GM12878 (cell line): ENCODE data around the gene GLRA1. TPM values are rescaled to one million over a fixed set of nuclear protein-coding genes. Genes with fewer than 3 reads are reported as not detected.

Source experiments
- ATAC-seq: fragments of 200-7000 bp; cut with Tn5 transposase; 3 replicates; pipeline ENCODE4 v1.9.1; 2020; ENCODE audit warnings: mild to moderate bottlenecking, moderate library complexity
- BruUV-seq: library from RNA; stranded (reverse); fragments of 400-500 nt; replicated peaks from 2 replicates; lab custom pipeline; 2021; lab: Mats Ljungman, UMichigan
- CTCF ChIA-PET: fragments of 300-600 bp; sonication (Branson Sonifier 250); formaldehyde crosslinking; extraction: SDS; loops from one replicate; lab custom pipeline; 2021; ENCODE audit warnings: inconsistent platforms; lab: Yijun Ruan, JAX
- POLR2A ChIA-PET: fragments of 350-600 bp; formaldehyde crosslinking; extraction: SDS; loops from one replicate; lab custom pipeline; 2021; ENCODE audit warnings: inconsistent platforms; lab: Charles Lee
- RAD21 ChIA-PET: fragments of 300-600 bp; sonication (Branson Sonifier 250); formaldehyde crosslinking; loops from one replicate; lab custom pipeline; 2023; ENCODE audit warnings: antibody characterized with exemption; ENCODE audit not compliant: unreplicated experiment; lab: Charles Lee
- SMC1A ChIA-PET: fragments of 300-600 bp; sonication (Branson Sonifier 250); formaldehyde crosslinking; loops from one replicate; lab custom pipeline; 2023; ENCODE audit not compliant: unreplicated experiment, uncharacterized antibody; lab: Charles Lee
- DNase-seq: peaks from one replicate; pipeline ENCODE4 v3.0.0-alpha.2; 2011; ENCODE audit warnings: low read depth, low spot score
- FAIRE-seq: peaks from 3 replicates; lab custom pipeline; 2011; peaks lifted over from hg19 to GRCh38; lab: Jason Lieb, UNC
- H2AFZ ChIP-seq: 2 replicates; pipeline ENCODE4 v1.6.0; 2011; ENCODE audit warnings: low read depth, low read length, control low read depth; ENCODE audit not compliant: control insufficient read depth
- H3K27ac ChIP-seq: 2 replicates; pipeline ENCODE4 v1.5.1; 2011; ENCODE audit warnings: control low read depth; ENCODE audit not compliant: control insufficient read depth, insufficient read depth
- H3K27me3 ChIP-seq, 2 experiments: replicated peaks in 1 of 2; 2 replicates each; pipeline versions ENCODE4 v1.6.0 to v1.6.1; 2011; ENCODE audit warnings: low read length in 1 of 2; ENCODE audit not compliant: control insufficient read depth in 2 of 2, insufficient read depth in 2 of 2
- H3K36me3 ChIP-seq, 2 experiments: 2 replicates each; pipeline ENCODE4 v1.5.1; 2011; ENCODE audit warnings: low read length in 1 of 2; ENCODE audit not compliant: control insufficient read depth in 2 of 2, insufficient read depth in 2 of 2
- H3K4me1 ChIP-seq: 2 replicates; pipeline ENCODE4 v1.6.1; 2011; ENCODE audit warnings: mild to moderate bottlenecking, low read length, moderate library complexity, mixed read lengths; ENCODE audit not compliant: control insufficient read depth, insufficient read depth
- H3K4me2 ChIP-seq: 2 replicates; pipeline ENCODE4 v1.6.0; 2011; ENCODE audit warnings: control low read depth; ENCODE audit not compliant: control insufficient read depth, insufficient read depth
- H3K4me3 ChIP-seq: fragments of 200-600 bp; sonication (generic); 2 replicates; pipeline ENCODE4 v1.5.1; 2016
- H3K79me2 ChIP-seq: 2 replicates; pipeline ENCODE4 v1.6.0; 2011; ENCODE audit warnings: low read length; ENCODE audit not compliant: control insufficient read depth, insufficient read depth
- H3K9ac ChIP-seq: 2 replicates; pipeline ENCODE4 v1.8.0; 2011; ENCODE audit warnings: low read length, control low read depth, mixed read lengths; ENCODE audit not compliant: control insufficient read depth, insufficient read depth
- H3K9me3 ChIP-seq: replicated peaks from 3 replicates; pipeline ENCODE4 v1.5.1; 2011; ENCODE audit warnings: mild to moderate bottlenecking, low read length; ENCODE audit not compliant: control insufficient read depth, insufficient read depth
- H4K20me1 ChIP-seq: 2 replicates; pipeline ENCODE4 v1.6.0; 2011; ENCODE audit not compliant: control insufficient read depth, insufficient read depth
- BCL11A ChIP-seq: IDR thresholded peaks from 2 replicates; pipeline ENCODE4 v1.6.1; 2011; ENCODE audit warnings: low read depth, low read length
- CEBPB ChIP-seq, 2 experiments: fragments of 150-350 bp in 1 of 2; IDR thresholded peaks; 2 replicates each; pipeline ENCODE4 v1.6.1; 2012 to 2014; ENCODE audit warnings: low read depth in 2 of 2, low read length in 2 of 2, borderline replicate concordance in 1 of 2, inconsistent platforms in 1 of 2
- ELK1 ChIP-seq: IDR thresholded peaks from 2 replicates; pipeline ENCODE4 v1.6.1; 2012; ENCODE audit warnings: low read depth, low read length, improper control_type of control experiment
- JUNB ChIP-seq: IDR thresholded peaks from 2 replicates; pipeline ENCODE4 v1.6.1; 2016; ENCODE audit warnings: antibody characterized with exemption, mild to moderate bottlenecking
- NFYA ChIP-seq: IDR thresholded peaks from 2 replicates; pipeline ENCODE4 v1.6.1; 2011; ENCODE audit warnings: low read depth, mild to moderate bottlenecking, low read length, improper control_type of control experiment, borderline replicate concordance
- PRDM15 ChIP-seq: fragments of 450-650 bp; formaldehyde crosslinking; IDR thresholded peaks from 2 replicates; pipeline ENCODE4 v1.4.0; 2020; ENCODE audit warnings: mild to moderate bottlenecking, moderate library complexity
- RAD21 ChIP-seq: IDR thresholded peaks from 2 replicates; pipeline ENCODE4 v1.6.1; 2011; ENCODE audit warnings: mild to moderate bottlenecking, low read depth, low read length, moderate library complexity; ENCODE audit not compliant: insufficient read depth
- RAD51 ChIP-seq: fragments of 450-650 bp; IDR thresholded peaks from 2 replicates; pipeline ENCODE4 v1.6.1; 2016; ENCODE audit warnings: moderate library complexity, mild to moderate bottlenecking, inconsistent platforms
- RBBP5 ChIP-seq: fragments of 200-600 bp; sonication (generic); conservative IDR thresholded peaks from 2 replicates; pipeline ENCODE4 v1.6.1; 2016
- RUNX3 ChIP-seq: IDR thresholded peaks from 2 replicates; pipeline ENCODE4 v1.6.1; 2012; ENCODE audit warnings: low read length, inconsistent platforms
- SMAD1 ChIP-seq: fragments of 450-650 bp; IDR thresholded peaks from 2 replicates; pipeline ENCODE4 v1.6.1; 2018; ENCODE audit warnings: mild to moderate bottlenecking, low read depth; ENCODE audit not compliant: partially characterized antibody
- SMC3 ChIP-seq: IDR thresholded peaks from 2 replicates; pipeline ENCODE4 v1.6.1; 2011; ENCODE audit warnings: low read length, improper control_type of control experiment, borderline replicate concordance
- SREBF1 ChIP-seq: IDR thresholded peaks from 2 replicates; pipeline ENCODE4 v1.6.1; 2012; ENCODE audit warnings: mild to moderate bottlenecking, low read length
- YY1 ChIP-seq: IDR thresholded peaks from 2 replicates; pipeline ENCODE4 v1.6.1; 2011; ENCODE audit warnings: low read depth, mild to moderate bottlenecking, low read length
- ZNF207 ChIP-seq: fragments of 450-650 bp; IDR thresholded peaks from 2 replicates; pipeline ENCODE4 v1.6.1; 2014; ENCODE audit warnings: antibody characterized with exemption, mild to moderate bottlenecking, borderline replicate concordance
- ZNF274 ChIP-seq: IDR thresholded peaks from one replicate; pipeline ENCODE4 v1.8.0; 2011; ENCODE audit not compliant: insufficient read length, insufficient read depth
- WGBS: methylation state at CpG from one replicate; pipeline ENCODE4 v1.1.6; 2016; ENCODE audit warnings: low lambda C conversion rate; ENCODE audit not compliant: insufficient replicate concordance, insufficient coverage; ENCODE audit errors: missing lambda C conversion rate; 5-methylcytosine and 5-hydroxymethylcytosine counted together
- in situ Hi-C: fragments of 300-500 bp; cut with MboI; formaldehyde crosslinking; loops from 9 replicates; pipeline ENCODE4 v1.14.3; 2018; ENCODE audit warnings: mixed read lengths
- intact Hi-C: fragments of 100-400 bp; cut with micrococcal nuclease; formaldehyde crosslinking; loops from one replicate; pipeline ENCODE4 v1.14.2; 2022; ENCODE audit not compliant: unreplicated experiment
- polyA plus RNA-seq, 11 experiments: library from polyadenylated mRNA; depleted of rRNA in 4 of 11; unstranded in 6 of 11; stranded (reverse) in 5 of 11; fragments of >200 nt; fragmentation: Nextera tagmentation in 4 of 11; fragmentation: Illumina TruSeq in 1 of 11; extraction: Ambion mirVana in 4 of 11; extraction: Trizol in 1 of 11; gene quantifications; 1 replicate in 1 of 11; 2 replicates in 10 of 11; pipeline versions ENCODE4 v1.2.1 to v1.2.3, GENCODE V29; 2011 to 2016; ENCODE audit warnings: inconsistent platforms in 2 of 11, missing spikeins in 2 of 11, low read depth in 1 of 11
- total RNA-seq, 4 experiments: library from RNA; depleted of rRNA in 3 of 4; stranded (reverse); fragments of >200 nt in 3 of 4; fragmentation: Illumina TruSeq in 1 of 4; extraction: Trizol in 1 of 4; gene quantifications; 2 replicates each; pipeline versions ENCODE4 v1.2.1 to v1.2.3, GENCODE V29; 2013 to 2021
- TF ChIP-seq, protein P1 (sequence below): fragments of 450-650 bp; IDR thresholded peaks from 2 replicates; pipeline ENCODE4 v1.6.1; 2016; ENCODE audit warnings: mild to moderate bottlenecking

Gene GLRA1
- total and polyA plus RNA-seq, 10 of the 15 experiments (the other 5 are each of a cell fraction or from before 2014, with no cell fraction given), result not detected

DNA sequence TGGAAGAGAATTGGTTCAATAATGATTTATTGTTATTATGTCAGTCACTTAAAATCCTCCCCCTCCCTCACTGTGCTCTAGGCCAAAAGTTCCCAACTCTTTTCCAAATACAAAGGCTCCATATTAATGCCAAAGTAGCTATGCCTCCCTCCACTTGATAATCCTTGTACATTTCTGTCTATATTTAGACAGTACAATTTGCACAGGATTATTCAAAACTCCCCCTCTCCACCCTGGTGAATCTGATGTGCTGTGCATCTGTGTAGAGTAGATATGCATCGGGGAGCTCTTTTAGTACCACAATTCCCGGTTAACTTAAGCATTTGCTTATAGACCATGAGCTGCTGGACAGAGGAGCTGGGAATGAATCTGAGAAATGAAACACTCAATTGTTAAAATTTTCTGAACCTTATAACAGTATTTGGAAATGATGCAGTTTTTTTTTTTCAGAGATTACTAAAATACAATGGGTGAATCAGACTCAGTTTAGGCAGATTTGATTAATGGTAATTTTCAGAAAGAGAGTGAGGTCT, 27.6 kb downstream of the GLRA1 start (continued):
- TF ChIP-seq, protein P1, sequence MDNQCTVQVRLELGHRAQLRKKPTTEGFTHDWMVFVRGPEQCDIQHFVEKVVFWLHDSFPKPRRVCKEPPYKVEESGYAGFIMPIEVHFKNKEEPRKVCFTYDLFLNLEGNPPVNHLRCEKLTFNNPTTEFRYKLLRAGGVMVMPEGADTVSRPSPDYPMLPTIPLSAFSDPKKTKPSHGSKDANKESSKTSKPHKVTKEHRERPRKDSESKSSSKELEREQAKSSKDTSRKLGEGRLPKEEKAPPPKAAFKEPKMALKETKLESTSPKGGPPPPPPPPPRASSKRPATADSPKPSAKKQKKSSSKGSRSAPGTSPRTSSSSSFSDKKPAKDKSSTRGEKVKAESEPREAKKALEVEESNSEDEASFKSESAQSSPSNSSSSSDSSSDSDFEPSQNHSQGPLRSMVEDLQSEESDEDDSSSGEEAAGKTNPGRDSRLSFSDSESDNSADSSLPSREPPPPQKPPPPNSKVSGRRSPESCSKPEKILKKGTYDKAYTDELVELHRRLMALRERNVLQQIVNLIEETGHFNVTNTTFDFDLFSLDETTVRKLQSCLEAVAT, result no peak

DNA sequence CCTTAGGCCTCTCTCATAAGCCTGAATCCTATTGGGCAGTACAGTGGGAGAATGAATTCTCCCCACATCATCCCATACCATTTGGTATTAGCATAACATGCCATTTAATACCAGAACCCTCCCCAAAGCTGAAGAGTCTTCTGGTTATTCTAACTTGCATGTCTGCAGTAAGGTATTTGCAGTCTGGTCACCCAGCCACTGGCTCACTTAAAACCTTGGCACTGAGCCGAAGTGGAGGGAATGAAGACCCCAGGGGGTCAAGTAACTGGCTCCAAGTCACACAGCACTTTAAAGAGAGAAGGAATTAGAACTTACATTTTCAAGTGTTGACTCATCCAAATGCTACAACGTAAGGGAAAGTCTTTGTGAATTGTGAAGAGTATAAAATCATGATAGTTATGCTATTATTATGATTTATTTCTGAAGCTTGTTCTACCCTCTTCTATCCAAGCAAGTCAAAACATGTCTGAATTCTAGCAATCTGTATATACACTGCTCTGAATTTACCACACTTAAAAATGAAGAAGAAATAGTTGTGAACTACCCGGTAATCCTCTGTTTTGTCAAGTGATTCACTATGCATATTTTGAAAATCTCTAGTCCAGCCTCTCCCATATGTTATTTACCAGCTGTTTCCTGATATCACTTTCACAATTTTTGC, 28.5 kb downstream of the GLRA1 start:
- no peak for DNase-seq
- Histone ChIP-seq H3K4me1 (no peaks in the 10 kb centered on the region), H3K9ac (no peak overlapping the region), H3K4me3 (no peak overlapping the region), H3K27ac (no peak overlapping the region), H3K9me3 (no peaks in the 10 kb centered on the region), H3K79me2 (no peaks in the 10 kb centered on the region), H3K4me2 (no peak overlapping the region), H2AFZ (no peak overlapping the region; the same call in 1 of the 2 replicates), H3K36me3 (no peaks in the 10 kb centered on the region), H3K27me3 (no peaks in the 10 kb centered on the region), H4K20me1 (no peaks in the 10 kb centered on the region)
- SMC1A ChIA-PET, result interaction anchor here (1.0 to 2.0 kb wide), 5 partner anchors 9 to 71 kb away, joined by 3 to 7 read pairs (median 3); no protein-coding TSS in a partner anchor
- no TSS peak for BruUV-seq
- WGBS, result 62% methylated on average over 3 of the region's 3 CpGs
- POLR2A ChIA-PET, result no interaction called here
- RAD21 ChIA-PET, result no interaction called here
- no peak for FAIRE-seq
- CTCF ChIA-PET, result interaction anchor here (1.4 to 3.5 kb wide), 2 partner anchors 8 to 71 kb away, joined by 5 to 15 read pairs; no protein-coding TSS in a partner anchor
- in situ Hi-C loops (no loop called here), intact Hi-C loops (no loop called here)
- no peak for ATAC-seq
- no peak for TF ChIP-seq JUNB
- no peak for TF ChIP-seq ZNF274
- TF ChIP-seq ZNF207, result no peak
- TF ChIP-seq SMC3, result no peak
- no peak for TF ChIP-seq PRDM15
- TF ChIP-seq BCL11A, result no peak
- TF ChIP-seq NFYA, result no peak
- TF ChIP-seq ELK1, result no peak
- no peak for TF ChIP-seq RAD21
- TF ChIP-seq RAD51, result no peak
- no peak for TF ChIP-seq SMAD1
- no peak for TF ChIP-seq YY1
- TF ChIP-seq SREBF1, result no peak
- TF ChIP-seq RBBP5, result no peak
- no peak for TF ChIP-seq RUNX3
- TF ChIP-seq CEBPB (IDR thresholded peaks at IDR 0.05; ENCODE audit: borderline replicate concordance in 1 of 2, low read depth in 2 of 2, low read length in 2 of 2), result no peak
